ENCODE data around the gene ZNF536. TPM values are rescaled to one million over a fixed set of nuclear protein-coding genes. Genes with fewer than 3 reads are reported as not detected.

Gene ZNF536
- total RNA-seq, 1 experiment from 2014 or later, result not detected

DNA sequence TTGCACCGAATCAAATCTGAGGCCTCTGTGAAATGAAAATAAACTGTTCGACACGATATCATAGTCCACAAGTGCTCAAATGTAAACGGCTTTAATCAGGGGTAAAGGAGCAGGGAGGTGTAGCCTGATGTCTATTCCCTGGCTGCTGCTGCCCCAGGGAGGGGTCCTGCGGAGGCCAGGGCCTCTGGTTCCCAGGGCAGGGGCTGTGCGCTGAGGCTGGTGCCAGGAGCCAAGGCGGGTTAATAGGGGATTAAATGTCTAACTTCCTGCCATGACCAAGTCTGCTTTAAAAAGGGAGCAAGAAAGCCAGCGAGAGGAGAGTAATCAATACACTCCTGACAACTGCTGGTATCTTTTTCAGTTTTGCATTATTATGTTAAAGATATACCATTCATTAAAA is 59.4 kb downstream of the ZNF536 start:
- Histone ChIP-seq H3K56ac (ENCODE audit: insufficient read length, low read depth, low read length) (no peak overlapping the region), H3K9ac (ENCODE audit: extremely low read depth, insufficient read length, low read length) (no peak overlapping the region), H3K18ac (ENCODE audit: insufficient read length, low read depth, low read length) (no peak overlapping the region), H3K27me3 (ENCODE audit: insufficient read depth, low read length) (no peaks in the 10 kb centered on the region), H4K20me1 (ENCODE audit: control insufficient read depth, insufficient read depth, insufficient read length) (no peaks in the 10 kb centered on the region), H2BK120ac (ENCODE audit: low read depth, low read length, poor library complexity, severe bottlenecking) (no peak overlapping the region), H2AFZ (ENCODE audit: low read length) (no peak overlapping the region), H3K14ac (ENCODE audit: insufficient read depth, low read length) (no peak overlapping the region), H3K4me1 (ENCODE audit: insufficient read depth, low read length) (no peaks in the 10 kb centered on the region), H2BK15ac (ENCODE audit: low read depth, low read length) (no peak overlapping the region), H2AK5ac (ENCODE audit: insufficient read length, low read length) (no peak overlapping the region), H3K23me2 (ENCODE audit: insufficient read length, low read depth, low read length, poor library complexity, severe bottlenecking) (no peaks in the 10 kb centered on the region), H3K4me2 (ENCODE audit: insufficient read depth, insufficient read length, low read length) (no peak overlapping the region), H3K79me2 (ENCODE audit: insufficient read depth, low read length) (no peaks in the 10 kb centered on the region), H4K91ac (ENCODE audit: insufficient read length, low read depth, low read length) (no peak overlapping the region), H3T11ph (ENCODE audit: low read length) (no peak overlapping the region), H2BK12ac (ENCODE audit: insufficient read length, low read depth, low read length) (no peak overlapping the region), H2BK20ac (ENCODE audit: low read depth, low read length, poor library complexity, severe bottlenecking) (no peak overlapping the region), H3K9me3 (ENCODE audit: control insufficient read depth, low read depth, low read length) (no peaks in the 10 kb centered on the region), H3K27ac (ENCODE audit: insufficient read length, low read depth, low read length) (no peak overlapping the region), H3K23ac (ENCODE audit: insufficient read length, low read depth, low read length) (no peak overlapping the region), H2BK5ac (ENCODE audit: insufficient read length, low read length) (no peak overlapping the region), H4K8ac (replicated peaks; ENCODE audit: insufficient read length, low read depth, low read length) (no peak overlapping the region), H3K4ac (ENCODE audit: low read depth, low read length) (no peak overlapping the region), H4K5ac (ENCODE audit: insufficient read length, low read depth, low read length) (no peak overlapping the region), H3K79me1 (ENCODE audit: insufficient read depth, low read depth, low read length, poor library complexity, severe bottlenecking) (no peaks in the 10 kb centered on the region)
- TF ChIP-seq, protein P1, sequence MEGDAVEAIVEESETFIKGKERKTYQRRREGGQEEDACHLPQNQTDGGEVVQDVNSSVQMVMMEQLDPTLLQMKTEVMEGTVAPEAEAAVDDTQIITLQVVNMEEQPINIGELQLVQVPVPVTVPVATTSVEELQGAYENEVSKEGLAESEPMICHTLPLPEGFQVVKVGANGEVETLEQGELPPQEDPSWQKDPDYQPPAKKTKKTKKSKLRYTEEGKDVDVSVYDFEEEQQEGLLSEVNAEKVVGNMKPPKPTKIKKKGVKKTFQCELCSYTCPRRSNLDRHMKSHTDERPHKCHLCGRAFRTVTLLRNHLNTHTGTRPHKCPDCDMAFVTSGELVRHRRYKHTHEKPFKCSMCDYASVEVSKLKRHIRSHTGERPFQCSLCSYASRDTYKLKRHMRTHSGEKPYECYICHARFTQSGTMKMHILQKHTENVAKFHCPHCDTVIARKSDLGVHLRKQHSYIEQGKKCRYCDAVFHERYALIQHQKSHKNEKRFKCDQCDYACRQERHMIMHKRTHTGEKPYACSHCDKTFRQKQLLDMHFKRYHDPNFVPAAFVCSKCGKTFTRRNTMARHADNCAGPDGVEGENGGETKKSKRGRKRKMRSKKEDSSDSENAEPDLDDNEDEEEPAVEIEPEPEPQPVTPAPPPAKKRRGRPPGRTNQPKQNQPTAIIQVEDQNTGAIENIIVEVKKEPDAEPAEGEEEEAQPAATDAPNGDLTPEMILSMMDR (conservative IDR thresholded peaks at IDR 0.05), result no peak
- Mint-ChIP-seq H3K27ac (no peak overlapping the region), H3K27me3 (ENCODE audit: low read depth) (no peaks in the 10 kb centered on the region; the same call in 1 of the 2 replicates), H3K36me3 (ENCODE audit: insufficient read depth in 1 of 3, low read depth in 3 of 3) (no peaks in the 10 kb centered on the region), H3K9me3 (no peaks in the 10 kb centered on the region), H3K4me3 (no peak overlapping the region), H3K4me1 (no peaks in the 10 kb centered on the region)
- no peak for DNase-seq
- no CpG with 5 or more reads among the region's 8 CpGs for WGBS (ENCODE audit: extremely low coverage, insufficient read length, low lambda C conversion rate)

Data from H9 (cell line).